Choroid plexus epithelial cell (primary cell): ENCODE data around the gene IFT81.
"Not testable (repeated sequence)": the region's sequence is repeated elsewhere in the genome, so short reads cannot be mapped to it uniquely, and the experiment has no call there.

ENCODE experiments used
- DNase-seq: peaks from one replicate; pipeline ENCODE4 v3.0.0-alpha.2; 2010; ENCODE audit warnings: low read depth
- H3K4me3 ChIP-seq: 2 replicates; pipeline ENCODE4 v1.5.1; 2011; ENCODE audit warnings: low read depth, mild to moderate bottlenecking, control low read depth, low read length, moderate library complexity
- TF ChIP-seq, protein P1 (sequence below): conservative IDR thresholded peaks from 2 replicates; pipeline ENCODE4 v1.5.1; 2011; ENCODE audit warnings: low read depth, mild to moderate bottlenecking, control low read depth, inconsistent platforms, low read length, moderate library complexity

Gene IFT81

DNA sequence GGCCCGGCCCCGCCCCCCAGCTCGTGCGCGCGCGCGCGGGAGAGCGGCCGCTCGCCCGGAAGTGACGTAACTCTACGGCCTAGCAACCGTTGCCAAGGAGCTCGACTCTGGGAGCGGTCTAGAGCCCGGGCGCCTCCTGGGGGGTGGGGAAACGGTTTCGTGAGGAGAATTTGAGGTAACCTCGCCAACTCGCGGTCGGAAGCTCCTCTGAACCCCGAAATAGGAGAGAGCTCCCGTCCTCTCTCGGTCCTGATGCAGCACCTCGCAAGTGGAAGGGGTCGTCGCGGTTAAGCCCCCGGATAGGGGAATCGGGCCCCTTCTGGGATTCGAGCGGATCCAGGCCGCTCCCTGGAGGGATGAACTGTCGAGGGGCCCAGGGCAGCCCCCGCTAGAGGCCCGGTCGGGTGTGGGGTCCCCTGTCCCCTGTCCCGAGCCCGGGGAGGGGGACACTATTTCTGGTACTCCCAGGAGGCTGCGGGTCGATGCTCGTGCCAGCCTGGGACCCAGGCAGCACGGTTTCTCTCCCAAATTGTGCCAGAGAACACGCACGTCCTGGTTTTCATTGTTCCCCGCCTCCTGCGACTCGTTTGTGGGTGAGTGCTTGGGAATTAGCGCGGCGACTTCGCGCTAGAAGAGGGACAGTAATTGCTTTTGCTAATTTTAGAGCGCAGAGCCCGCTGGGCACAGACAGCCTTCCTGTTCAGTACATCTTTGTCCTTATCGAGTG, at the start of gene IFT81:
Gene IFT81, plus strand, starts transcription at position 89 of the 727 bp plus-strand sequence. CDS start 3,024 bp downstream, outside the sequence.
- peak; percentile 95 for DNase-seq
- TF ChIP-seq, protein P1, sequence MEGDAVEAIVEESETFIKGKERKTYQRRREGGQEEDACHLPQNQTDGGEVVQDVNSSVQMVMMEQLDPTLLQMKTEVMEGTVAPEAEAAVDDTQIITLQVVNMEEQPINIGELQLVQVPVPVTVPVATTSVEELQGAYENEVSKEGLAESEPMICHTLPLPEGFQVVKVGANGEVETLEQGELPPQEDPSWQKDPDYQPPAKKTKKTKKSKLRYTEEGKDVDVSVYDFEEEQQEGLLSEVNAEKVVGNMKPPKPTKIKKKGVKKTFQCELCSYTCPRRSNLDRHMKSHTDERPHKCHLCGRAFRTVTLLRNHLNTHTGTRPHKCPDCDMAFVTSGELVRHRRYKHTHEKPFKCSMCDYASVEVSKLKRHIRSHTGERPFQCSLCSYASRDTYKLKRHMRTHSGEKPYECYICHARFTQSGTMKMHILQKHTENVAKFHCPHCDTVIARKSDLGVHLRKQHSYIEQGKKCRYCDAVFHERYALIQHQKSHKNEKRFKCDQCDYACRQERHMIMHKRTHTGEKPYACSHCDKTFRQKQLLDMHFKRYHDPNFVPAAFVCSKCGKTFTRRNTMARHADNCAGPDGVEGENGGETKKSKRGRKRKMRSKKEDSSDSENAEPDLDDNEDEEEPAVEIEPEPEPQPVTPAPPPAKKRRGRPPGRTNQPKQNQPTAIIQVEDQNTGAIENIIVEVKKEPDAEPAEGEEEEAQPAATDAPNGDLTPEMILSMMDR: no peak
- H3K4me3 ChIP-seq: peak within 1 kb of the TSS; percentile 96

- TF ChIP-seq, protein P1: no peak
- no peak overlapping the region for H3K4me3 ChIP-seq
- DNase-seq: no peak
These were observed 48.3 kb upstream of the IFT81 start for GRCh38 chr12:110075880-110076279.

GRCh38 chr12:110077800-110078199, 46.4 kb upstream of the IFT81 start:
- TF ChIP-seq, protein P1: no peak
- DNase-seq: peak; percentile 10
- no peak overlapping the region for H3K4me3 ChIP-seq

DNA sequence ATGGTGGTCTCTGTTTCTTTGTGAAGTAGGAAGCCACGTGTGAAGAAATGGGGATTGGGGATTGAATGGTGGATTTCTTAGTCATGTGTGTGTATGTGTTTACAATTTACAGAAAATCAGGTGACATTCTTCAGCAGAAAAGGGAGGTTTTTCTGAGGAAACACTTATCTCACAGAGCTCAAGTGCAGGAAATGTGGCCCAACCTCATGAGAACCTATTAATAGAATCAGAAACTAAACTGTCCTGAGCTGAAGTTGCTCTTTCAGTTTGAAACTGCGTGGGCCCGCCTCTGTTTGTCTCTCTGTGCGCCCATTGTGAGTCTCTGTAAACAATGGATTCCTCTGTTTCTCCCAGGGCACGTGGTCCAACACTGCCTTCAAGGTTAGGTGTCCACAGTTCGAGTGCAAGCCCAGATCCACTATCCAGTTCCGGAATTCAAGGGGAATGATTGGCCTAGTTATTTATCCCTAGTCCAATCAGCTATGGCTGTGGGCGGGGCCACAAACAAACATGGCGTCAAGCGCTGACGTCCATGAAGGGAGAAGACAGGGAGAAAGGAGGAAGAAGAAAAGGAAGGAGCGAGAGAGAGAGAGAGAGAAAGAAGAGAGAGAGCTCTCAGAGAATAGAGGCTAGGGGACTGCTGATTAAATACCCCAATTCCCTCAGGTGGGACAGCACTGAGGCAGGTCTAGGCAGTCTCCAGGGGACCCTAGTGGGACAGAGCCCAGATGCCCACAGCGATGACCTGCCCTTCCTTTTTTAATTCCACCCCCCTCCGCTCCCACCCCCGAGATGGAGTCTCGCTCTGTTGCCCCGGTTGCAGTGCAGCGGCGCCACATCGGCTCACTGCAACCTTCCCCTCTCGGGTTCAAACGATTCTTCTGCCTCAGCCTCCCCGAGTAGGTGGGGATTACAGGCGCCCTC, 44.4 kb upstream of the IFT81 start:
- H3K4me3 ChIP-seq: no peak overlapping the region
- TF ChIP-seq, protein P1: no peak
- DNase-seq: peak; percentile 83

- no peak for DNase-seq
- H3K4me3 ChIP-seq: no peak overlapping the region
- TF ChIP-seq, protein P1: no peak
These were observed 43.7 kb upstream of the IFT81 start for GRCh38 chr12:110080410-110080809.

GRCh38 chr12:110084314-110085015, 39.7 kb upstream of the IFT81 start:
- TF ChIP-seq, protein P1: no peak
- DNase-seq: no peak
- no peak overlapping the region for H3K4me3 ChIP-seq

DNA sequence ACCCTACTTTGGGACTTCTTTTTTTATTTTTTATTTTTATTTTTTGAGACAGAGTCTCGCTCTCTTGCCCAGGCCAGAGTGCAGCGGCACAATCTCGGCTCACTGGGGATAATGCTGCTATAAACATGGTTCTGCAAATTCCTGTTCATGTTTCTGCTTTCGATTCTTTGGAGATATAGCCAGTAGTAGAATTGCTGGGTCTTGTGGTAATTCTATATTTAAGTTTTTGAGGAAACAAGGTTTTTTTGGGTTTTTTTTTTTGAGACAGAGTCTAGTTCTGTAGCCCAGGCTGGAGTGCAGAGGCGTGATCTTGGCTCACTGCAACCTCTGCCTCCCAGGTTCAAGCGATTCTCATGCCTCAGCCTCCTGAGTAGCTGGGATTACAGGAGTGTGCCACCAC, 35.9 kb upstream of the IFT81 start:
- H3K4me3 ChIP-seq, DNase-seq: not testable (repeated sequence)
